ENCODE data around the gene RPRD1B.

DNA sequence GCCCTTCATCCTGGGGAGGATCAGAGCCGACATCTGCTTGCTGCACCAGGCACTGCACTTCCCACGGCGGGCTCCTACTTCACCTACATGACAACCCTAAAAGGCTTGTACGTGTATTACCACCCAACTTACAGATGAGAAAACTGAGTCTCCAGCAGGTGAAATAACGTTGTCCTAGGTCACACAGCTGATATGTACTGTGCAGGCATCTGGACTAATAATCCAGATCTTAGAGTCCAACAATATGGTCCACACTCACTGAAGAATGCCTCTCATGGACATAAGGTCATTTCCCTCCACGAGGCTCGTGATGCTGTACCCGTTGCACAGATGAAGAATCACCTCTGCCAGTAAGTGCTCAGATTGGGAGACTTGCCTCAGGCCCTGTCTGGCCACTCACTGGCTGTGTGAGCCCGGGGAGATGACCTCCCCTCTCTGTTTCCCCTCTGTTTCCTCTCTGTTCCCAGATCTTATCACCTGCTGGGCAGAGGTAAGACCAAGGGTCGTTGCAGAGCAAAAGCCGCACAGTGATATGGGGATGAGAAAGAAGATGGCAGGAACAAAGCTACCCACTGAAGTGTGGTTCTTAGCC is 99.5 kb downstream of the RPRD1B start:
- TF ChIP-seq, protein P1, sequence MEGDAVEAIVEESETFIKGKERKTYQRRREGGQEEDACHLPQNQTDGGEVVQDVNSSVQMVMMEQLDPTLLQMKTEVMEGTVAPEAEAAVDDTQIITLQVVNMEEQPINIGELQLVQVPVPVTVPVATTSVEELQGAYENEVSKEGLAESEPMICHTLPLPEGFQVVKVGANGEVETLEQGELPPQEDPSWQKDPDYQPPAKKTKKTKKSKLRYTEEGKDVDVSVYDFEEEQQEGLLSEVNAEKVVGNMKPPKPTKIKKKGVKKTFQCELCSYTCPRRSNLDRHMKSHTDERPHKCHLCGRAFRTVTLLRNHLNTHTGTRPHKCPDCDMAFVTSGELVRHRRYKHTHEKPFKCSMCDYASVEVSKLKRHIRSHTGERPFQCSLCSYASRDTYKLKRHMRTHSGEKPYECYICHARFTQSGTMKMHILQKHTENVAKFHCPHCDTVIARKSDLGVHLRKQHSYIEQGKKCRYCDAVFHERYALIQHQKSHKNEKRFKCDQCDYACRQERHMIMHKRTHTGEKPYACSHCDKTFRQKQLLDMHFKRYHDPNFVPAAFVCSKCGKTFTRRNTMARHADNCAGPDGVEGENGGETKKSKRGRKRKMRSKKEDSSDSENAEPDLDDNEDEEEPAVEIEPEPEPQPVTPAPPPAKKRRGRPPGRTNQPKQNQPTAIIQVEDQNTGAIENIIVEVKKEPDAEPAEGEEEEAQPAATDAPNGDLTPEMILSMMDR (IDR thresholded peaks at IDR 0.05), result no peak
- TF ChIP-seq RFX5 (IDR thresholded peaks at IDR 0.05; ENCODE audit: low read length) (no peak), TAF1 (IDR thresholded peaks at IDR 0.05; ENCODE audit: borderline replicate concordance, low read depth, low read length) (no peak)
- TF ChIP-seq, protein P2, sequence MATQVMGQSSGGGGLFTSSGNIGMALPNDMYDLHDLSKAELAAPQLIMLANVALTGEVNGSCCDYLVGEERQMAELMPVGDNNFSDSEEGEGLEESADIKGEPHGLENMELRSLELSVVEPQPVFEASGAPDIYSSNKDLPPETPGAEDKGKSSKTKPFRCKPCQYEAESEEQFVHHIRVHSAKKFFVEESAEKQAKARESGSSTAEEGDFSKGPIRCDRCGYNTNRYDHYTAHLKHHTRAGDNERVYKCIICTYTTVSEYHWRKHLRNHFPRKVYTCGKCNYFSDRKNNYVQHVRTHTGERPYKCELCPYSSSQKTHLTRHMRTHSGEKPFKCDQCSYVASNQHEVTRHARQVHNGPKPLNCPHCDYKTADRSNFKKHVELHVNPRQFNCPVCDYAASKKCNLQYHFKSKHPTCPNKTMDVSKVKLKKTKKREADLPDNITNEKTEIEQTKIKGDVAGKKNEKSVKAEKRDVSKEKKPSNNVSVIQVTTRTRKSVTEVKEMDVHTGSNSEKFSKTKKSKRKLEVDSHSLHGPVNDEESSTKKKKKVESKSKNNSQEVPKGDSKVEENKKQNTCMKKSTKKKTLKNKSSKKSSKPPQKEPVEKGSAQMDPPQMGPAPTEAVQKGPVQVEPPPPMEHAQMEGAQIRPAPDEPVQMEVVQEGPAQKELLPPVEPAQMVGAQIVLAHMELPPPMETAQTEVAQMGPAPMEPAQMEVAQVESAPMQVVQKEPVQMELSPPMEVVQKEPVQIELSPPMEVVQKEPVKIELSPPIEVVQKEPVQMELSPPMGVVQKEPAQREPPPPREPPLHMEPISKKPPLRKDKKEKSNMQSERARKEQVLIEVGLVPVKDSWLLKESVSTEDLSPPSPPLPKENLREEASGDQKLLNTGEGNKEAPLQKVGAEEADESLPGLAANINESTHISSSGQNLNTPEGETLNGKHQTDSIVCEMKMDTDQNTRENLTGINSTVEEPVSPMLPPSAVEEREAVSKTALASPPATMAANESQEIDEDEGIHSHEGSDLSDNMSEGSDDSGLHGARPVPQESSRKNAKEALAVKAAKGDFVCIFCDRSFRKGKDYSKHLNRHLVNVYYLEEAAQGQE (IDR thresholded peaks at IDR 0.05; ENCODE audit: low read depth, low read length), result no peak
- TF ChIP-seq, protein P3, sequence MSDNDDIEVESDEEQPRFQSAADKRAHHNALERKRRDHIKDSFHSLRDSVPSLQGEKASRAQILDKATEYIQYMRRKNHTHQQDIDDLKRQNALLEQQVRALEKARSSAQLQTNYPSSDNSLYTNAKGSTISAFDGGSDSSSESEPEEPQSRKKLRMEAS (IDR thresholded peaks at IDR 0.05; ENCODE audit: low read depth), result no peak
